ENCODE results near the gene MCUB. TPM values are rescaled to one million over a fixed set of nuclear protein-coding genes. Genes with fewer than 3 reads are reported as not detected.

MCUB gene
- total and polyA plus RNA-seq, 2 experiments from 2014 or later = 6.2 to 9.9 TPM

- H3K9me2 ChIP-seq (replicated peaks; ENCODE audit: insufficient read depth) = no peaks in the 10 kb centered on the region
- H4K20me1 ChIP-seq (ENCODE audit: insufficient read depth, poor library complexity, severe bottlenecking) = no peaks in the 10 kb centered on the region
- no peak overlapping the region for H3K4me3 ChIP-seq
- no peak overlapping the region for H3K4me2 ChIP-seq
- no peak for DNase-seq (ENCODE audit: low spot score)
- no peaks in the 10 kb centered on the region for H3K36me3 ChIP-seq (replicated peaks; ENCODE audit: insufficient read depth, low read depth)
- H3K4me1 ChIP-seq (ENCODE audit: insufficient read depth) = no peaks in the 10 kb centered on the region
- TF ChIP-seq EZH2 (IDR thresholded peaks at IDR 0.05; ENCODE audit: borderline replicate concordance) = no peak
- H3K27me3 ChIP-seq = no peaks in the 10 kb centered on the region
- no peak overlapping the region for H3K27ac ChIP-seq
- H3K9me3 ChIP-seq (ENCODE audit: low read depth) = no peaks in the 10 kb centered on the region
- H2AFZ ChIP-seq = no peak overlapping the region
- no peaks in the 10 kb centered on the region for H3K79me2 ChIP-seq
Observed at GRCh38 chr4:109671350-109671749, 111.3 kb downstream of the MCUB start.

- H3K4me2 ChIP-seq = no peak overlapping the region
- H3K27ac ChIP-seq = no peak overlapping the region
- H3K4me1 ChIP-seq (ENCODE audit: insufficient read depth) = no peaks in the 10 kb centered on the region
- H3K36me3 ChIP-seq (replicated peaks; ENCODE audit: insufficient read depth, low read depth) = no peaks in the 10 kb centered on the region
- TF ChIP-seq EZH2 (IDR thresholded peaks at IDR 0.05; ENCODE audit: borderline replicate concordance) (no peak), EZH2phosphoT487 (IDR thresholded peaks at IDR 0.05; ENCODE audit: low read depth, severe bottlenecking, unreplicated experiment) (no peak)
- no peaks in the 10 kb centered on the region for H4K20me1 ChIP-seq (ENCODE audit: insufficient read depth, poor library complexity, severe bottlenecking)
- no peaks in the 10 kb centered on the region for H3K9me3 ChIP-seq (ENCODE audit: low read depth)
- DNase-seq (ENCODE audit: low spot score) = no peak
- H3K9me2 ChIP-seq (replicated peaks; ENCODE audit: insufficient read depth) = no peaks in the 10 kb centered on the region
- no peak overlapping the region for H2AFZ ChIP-seq
- H3K27me3 ChIP-seq = no peaks in the 10 kb centered on the region
- H3K4me3 ChIP-seq = no peak overlapping the region
- H3K79me2 ChIP-seq = no peaks in the 10 kb centered on the region
Observed at GRCh38 chr4:109672169-109672930, 112.3 kb downstream of the MCUB start.

- no peaks in the 10 kb centered on the region for H3K36me3 ChIP-seq (replicated peaks; ENCODE audit: insufficient read depth, low read depth)
- no peak overlapping the region for H3K4me2 ChIP-seq
- H3K79me2 ChIP-seq = no peaks in the 10 kb centered on the region
- H3K4me3 ChIP-seq = no peak overlapping the region
- H3K27me3 ChIP-seq = no peaks in the 10 kb centered on the region
- 100% methylated on average over 1 of the region's 1 CpG for WGBS (ENCODE audit: low lambda C conversion rate, missing lambda C conversion rate)
- no peak for DNase-seq (ENCODE audit: low spot score)
- H4K20me1 ChIP-seq (ENCODE audit: insufficient read depth, poor library complexity, severe bottlenecking) = no peaks in the 10 kb centered on the region
- no peak overlapping the region for H2AFZ ChIP-seq
- H3K4me1 ChIP-seq (ENCODE audit: insufficient read depth) = no peaks in the 10 kb centered on the region
- TF ChIP-seq CTCF (IDR thresholded peaks at IDR 0.05; ENCODE audit: poor library complexity) (no peak), EZH2 (IDR thresholded peaks at IDR 0.05; ENCODE audit: borderline replicate concordance) (no peak), EZH2phosphoT487 (IDR thresholded peaks at IDR 0.05; ENCODE audit: low read depth, severe bottlenecking, unreplicated experiment) (no peak)
- no peak overlapping the region for H3K27ac ChIP-seq
- H3K9me3 ChIP-seq (ENCODE audit: low read depth) = no peaks in the 10 kb centered on the region
- H3K9me2 ChIP-seq (replicated peaks; ENCODE audit: insufficient read depth) = no peaks in the 10 kb centered on the region
Observed at GRCh38 chr4:109673303-109673702, 113.3 kb downstream of the MCUB start.

- Histone ChIP-seq H3K27ac (no peak overlapping the region), H3K4me2 (no peak overlapping the region), H2AFZ (no peak overlapping the region), H3K27me3 (no peaks in the 10 kb centered on the region), H3K4me1 (ENCODE audit: insufficient read depth) (no peaks in the 10 kb centered on the region), H3K79me2 (no peaks in the 10 kb centered on the region), H4K20me1 (ENCODE audit: insufficient read depth, poor library complexity, severe bottlenecking) (no peaks in the 10 kb centered on the region), H3K9me3 (ENCODE audit: low read depth) (no peaks in the 10 kb centered on the region), H3K4me3 (no peak overlapping the region), H3K9me2 (replicated peaks; ENCODE audit: insufficient read depth) (no peaks in the 10 kb centered on the region), H3K36me3 (replicated peaks; ENCODE audit: insufficient read depth, low read depth) (no peaks in the 10 kb centered on the region)
- TF ChIP-seq CTCF (IDR thresholded peaks at IDR 0.05; ENCODE audit: poor library complexity) (no peak), EZH2 (IDR thresholded peaks at IDR 0.05; ENCODE audit: borderline replicate concordance) (no peak), EZH2phosphoT487 (IDR thresholded peaks at IDR 0.05; ENCODE audit: low read depth, severe bottlenecking, unreplicated experiment) (no peak)
- 84% methylated on average over 3 of the region's 3 CpGs for WGBS (ENCODE audit: low lambda C conversion rate, missing lambda C conversion rate)
- DNase-seq (ENCODE audit: low spot score) = no peak
Observed at GRCh38 chr4:109675181-109675580, 115.1 kb downstream of the MCUB start.
